ENCODE results near the gene SPC25. TPM values are rescaled to one million over a fixed set of nuclear protein-coding genes. Genes with fewer than 3 reads are reported as not detected.
"Not testable (repeated sequence)": the region's sequence is repeated elsewhere in the genome, so short reads cannot be mapped to it uniquely, and the experiment has no call there.

The SPC25 gene
- total RNA-seq, 1 donor from 2014 or later = 0.60 TPM

DNA sequence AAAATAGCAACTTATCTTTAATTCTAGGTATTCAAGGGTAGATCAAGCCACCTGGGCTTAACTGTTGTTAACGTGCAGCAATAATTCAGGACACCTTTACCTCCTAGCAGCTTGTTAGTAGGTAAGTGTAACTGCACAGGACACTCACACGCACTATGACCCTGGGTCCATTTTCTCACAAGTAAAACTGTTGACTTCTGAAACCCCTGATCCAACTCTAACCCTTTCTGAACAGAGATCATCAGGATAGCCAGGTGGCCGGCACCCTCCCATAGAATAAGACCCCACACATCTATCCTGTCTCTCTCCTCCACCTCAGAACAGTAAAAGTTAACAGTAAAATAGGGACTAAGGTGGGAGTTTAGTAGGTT is 610 bp downstream of the SPC25 start:
- no peak for DNase-seq
- peak overlapping the region; percentile 68 for H3K4me3 ChIP-seq
- intact Hi-C loops (cut with micrococcal nuclease) = no loop called here

GRCh38 chr2:168884975-168885374 is 5.3 kb downstream of the SPC25 start:
- Histone ChIP-seq H3K9me3 (replicated peaks) (no peaks in the 10 kb centered on the region), H3K4me3 (no peak overlapping the region), H3K27me3 (ENCODE audit: low read depth) (no peaks in the 10 kb centered on the region), H3K36me3 (no peaks in the 10 kb centered on the region), H3K27ac (replicated peaks) (no peak overlapping the region), H3K4me1 (peaks cover 5% of the 10 kb centered on the region)
- TF ChIP-seq, protein P1, sequence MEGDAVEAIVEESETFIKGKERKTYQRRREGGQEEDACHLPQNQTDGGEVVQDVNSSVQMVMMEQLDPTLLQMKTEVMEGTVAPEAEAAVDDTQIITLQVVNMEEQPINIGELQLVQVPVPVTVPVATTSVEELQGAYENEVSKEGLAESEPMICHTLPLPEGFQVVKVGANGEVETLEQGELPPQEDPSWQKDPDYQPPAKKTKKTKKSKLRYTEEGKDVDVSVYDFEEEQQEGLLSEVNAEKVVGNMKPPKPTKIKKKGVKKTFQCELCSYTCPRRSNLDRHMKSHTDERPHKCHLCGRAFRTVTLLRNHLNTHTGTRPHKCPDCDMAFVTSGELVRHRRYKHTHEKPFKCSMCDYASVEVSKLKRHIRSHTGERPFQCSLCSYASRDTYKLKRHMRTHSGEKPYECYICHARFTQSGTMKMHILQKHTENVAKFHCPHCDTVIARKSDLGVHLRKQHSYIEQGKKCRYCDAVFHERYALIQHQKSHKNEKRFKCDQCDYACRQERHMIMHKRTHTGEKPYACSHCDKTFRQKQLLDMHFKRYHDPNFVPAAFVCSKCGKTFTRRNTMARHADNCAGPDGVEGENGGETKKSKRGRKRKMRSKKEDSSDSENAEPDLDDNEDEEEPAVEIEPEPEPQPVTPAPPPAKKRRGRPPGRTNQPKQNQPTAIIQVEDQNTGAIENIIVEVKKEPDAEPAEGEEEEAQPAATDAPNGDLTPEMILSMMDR (IDR thresholded peaks at IDR 0.05; ENCODE audit: borderline replicate concordance) = no peak
- DNase-seq = no peak
- intact Hi-C loops (cut with micrococcal nuclease) = no loop called here

More for the DNA sequence above, 610 bp downstream of the SPC25 start:
- TF ChIP-seq, protein P1 (IDR thresholded peaks at IDR 0.05; ENCODE audit: borderline replicate concordance) = no peak
- Histone ChIP-seq H3K27me3 (ENCODE audit: low read depth) (no peaks in the 10 kb centered on the region), H3K36me3 (no peaks in the 10 kb centered on the region), H3K9me3 (replicated peaks) (no peaks in the 10 kb centered on the region), H3K4me1 (peaks cover 13% of the 10 kb centered on the region), H3K27ac (replicated peaks) (no peak overlapping the region)

DNA sequence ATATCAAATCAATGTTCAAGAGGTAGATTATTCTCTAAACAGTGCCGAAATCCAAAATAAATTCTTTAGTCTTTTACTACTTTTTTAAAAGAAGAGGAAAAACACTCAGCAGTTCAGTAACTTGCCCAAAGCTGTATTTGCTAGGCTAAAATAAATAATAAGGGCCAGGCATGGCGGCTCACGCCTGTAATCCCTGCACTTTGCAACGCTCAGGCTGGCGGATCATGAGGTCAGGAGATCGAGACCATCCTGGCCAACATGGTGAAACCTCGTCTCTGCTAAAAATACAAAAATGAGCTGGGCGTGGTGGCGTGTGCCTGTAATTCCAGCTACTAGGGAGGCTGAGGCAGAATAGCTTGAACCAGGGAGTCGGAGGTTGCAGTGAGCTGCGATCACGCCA is 8.1 kb downstream of the SPC25 start:
- H3K36me3 ChIP-seq; H3K4me3 ChIP-seq; H3K27me3 ChIP-seq (ENCODE audit: low read depth); intact Hi-C loops (cut with micrococcal nuclease); H3K9me3 ChIP-seq (replicated peaks); H3K27ac ChIP-seq (replicated peaks); DNase-seq; H3K4me1 ChIP-seq: not testable (repeated sequence)

DNA sequence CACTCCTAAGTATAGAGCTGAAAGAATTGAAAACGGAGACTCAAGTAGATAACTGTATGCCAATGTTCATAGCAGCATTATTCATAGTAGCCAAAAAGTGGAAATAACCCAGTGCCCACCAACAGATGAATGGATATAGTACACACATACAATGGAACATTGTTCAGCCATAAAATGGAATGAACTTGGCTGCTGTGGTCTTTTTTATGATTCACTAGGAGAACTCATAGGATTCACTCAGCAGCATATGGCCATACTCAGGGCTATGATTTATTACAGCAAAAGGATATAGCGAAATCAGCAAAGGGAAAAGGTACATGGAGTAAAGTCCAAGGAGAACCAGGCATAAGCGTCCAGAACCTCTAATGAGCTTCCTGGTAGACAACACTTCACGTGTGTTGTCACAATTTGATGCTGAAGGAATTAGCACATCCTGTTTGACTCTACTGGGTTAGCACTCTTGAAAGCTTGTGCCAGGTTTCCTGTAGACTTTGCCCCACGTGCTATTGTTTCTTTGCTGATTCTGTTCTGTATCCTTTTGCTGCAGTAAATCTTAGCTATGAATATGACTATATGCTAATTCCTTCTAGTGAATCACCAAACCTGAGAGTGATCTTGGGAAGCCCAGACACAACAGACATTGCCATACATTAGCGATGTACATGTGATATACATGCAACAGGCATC is 15.7 kb downstream of the SPC25 start:
- intact Hi-C loops (cut with micrococcal nuclease) = no loop called here

DNA sequence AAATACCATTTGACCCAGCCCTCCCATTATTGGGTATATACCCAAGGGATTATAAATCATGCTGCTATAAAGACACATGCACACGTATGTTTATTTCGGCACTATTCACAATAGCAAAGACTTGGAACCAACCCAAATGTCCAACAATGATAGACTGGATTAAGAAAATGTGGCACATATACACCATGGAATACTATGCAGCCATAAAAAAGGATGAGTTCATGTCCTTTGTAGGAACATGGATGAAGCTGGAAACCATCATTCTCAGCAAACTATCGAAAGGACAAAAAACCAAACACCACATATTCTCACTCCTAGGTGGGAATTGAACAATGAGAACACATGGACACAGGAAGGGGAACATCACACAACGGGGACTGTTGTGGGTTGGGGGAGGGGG is 19.4 kb downstream of the SPC25 start:
- DNase-seq, H3K36me3 ChIP-seq: not testable (repeated sequence)

More for the DNA sequence above, 15.7 kb downstream of the SPC25 start:
- TF ChIP-seq, protein P1 (IDR thresholded peaks at IDR 0.05; ENCODE audit: borderline replicate concordance) = no peak
- no peaks in the 10 kb centered on the region for H3K36me3 ChIP-seq
- H3K4me1 ChIP-seq = no peaks in the 10 kb centered on the region
- no peaks in the 10 kb centered on the region for H3K27me3 ChIP-seq (ENCODE audit: low read depth)
- H3K4me3 ChIP-seq = no peak overlapping the region
- no peak for DNase-seq
- H3K9me3 ChIP-seq (replicated peaks) = peaks cover 4% of the 10 kb centered on the region
- no peak overlapping the region for H3K27ac ChIP-seq (replicated peaks)

GRCh38 chr2:168870369-168870768 is 19.9 kb downstream of the SPC25 start:
- H3K4me1 ChIP-seq; DNase-seq; H3K27me3 ChIP-seq (ENCODE audit: low read depth); H3K4me3 ChIP-seq; H3K36me3 ChIP-seq; intact Hi-C loops (cut with micrococcal nuclease); H3K27ac ChIP-seq (replicated peaks): not testable (repeated sequence)
- peaks cover 11% of the 10 kb centered on the region for H3K9me3 ChIP-seq (replicated peaks)

More for the DNA sequence above, 19.4 kb downstream of the SPC25 start:
- H3K27ac ChIP-seq (replicated peaks); H3K4me3 ChIP-seq; H3K4me1 ChIP-seq; H3K27me3 ChIP-seq (ENCODE audit: low read depth); intact Hi-C loops (cut with micrococcal nuclease): not testable (repeated sequence)
- H3K9me3 ChIP-seq (replicated peaks) = peaks cover 11% of the 10 kb centered on the region

DNA sequence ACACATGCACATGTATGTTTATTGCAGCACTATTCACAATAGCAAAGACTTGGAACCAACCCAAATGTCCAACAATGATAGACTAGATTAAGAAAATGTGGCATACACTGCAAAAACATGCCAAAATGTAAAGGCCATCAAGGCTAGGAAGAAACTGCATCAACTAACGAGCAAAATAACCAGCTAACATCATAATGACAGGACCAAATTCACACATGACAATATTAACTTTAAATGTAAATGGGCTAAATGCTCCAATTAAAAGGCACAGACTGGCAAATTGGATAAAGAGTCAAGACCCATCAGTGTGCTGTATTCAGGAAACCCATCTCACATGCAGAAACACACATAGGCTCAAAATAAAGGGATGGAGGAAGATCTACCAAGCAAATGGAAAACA is 23.1 kb downstream of the SPC25 start:
- H3K4me1 ChIP-seq; intact Hi-C loops (cut with micrococcal nuclease); DNase-seq; H3K27me3 ChIP-seq (ENCODE audit: low read depth); H3K27ac ChIP-seq (replicated peaks); H3K4me3 ChIP-seq: not testable (repeated sequence)
- Histone ChIP-seq H3K9me3 (replicated peaks) (peaks cover 18% of the 10 kb centered on the region), H3K36me3 (peaks cover 33% of the 10 kb centered on the region)

Measured in left ventricle myocardium inferior (tissue), 1 donor.